H54 (cell line): ENCODE data around the gene S100A1.
"Not testable (repeated sequence)": the region's sequence is repeated elsewhere in the genome, so short reads cannot be mapped to it uniquely, and the experiment has no call there.

Source experiments
- DNase-seq: peaks from one replicate; pipeline ENCODE4 v3.0.0; 2011; ENCODE audit warnings: low spot score, mixed read lengths; ENCODE audit not compliant: insufficient read length
- FAIRE-seq: peaks from 3 replicates; lab custom pipeline; 2011; peaks lifted over from hg19 to GRCh38; lab: Jason Lieb, UNC
- POLR2A ChIP-seq: IDR thresholded peaks from 2 replicates; pipeline ENCODE4 v1.6.1; 2011; ENCODE audit warnings: low read depth, mild to moderate bottlenecking, low read length

Gene S100A1

GRCh38 chr1:153627715-153628626 lies at the start of gene S100A1:
Gene S100A1, plus strand, starts transcription at chr1:153628434. Its CDS starts 2,088 bp downstream, at chr1:153630522.
- FAIRE-seq (no peak), DNase-seq (no peak)
- TF ChIP-seq POLR2A: no peak

- no peak for TF ChIP-seq POLR2A
- no peak for FAIRE-seq
Observed at GRCh38 chr1:153578490-153578889, 49.7 kb upstream of the S100A1 start.

GRCh38 chr1:153578936-153579335 lies 49.3 kb upstream of the S100A1 start:
- no peak for DNase-seq
- no peak for TF ChIP-seq POLR2A
- no peak for FAIRE-seq

More at GRCh38 chr1:153578490-153578889, 49.7 kb upstream of the S100A1 start:
- no peak for DNase-seq

GRCh38 chr1:153582836-153583235 lies 45.4 kb upstream of the S100A1 start:
- not testable (repeated sequence) for DNase-seq, FAIRE-seq

GRCh38 chr1:153583514-153583913 lies 44.7 kb upstream of the S100A1 start:
- DNase-seq, FAIRE-seq: not testable (repeated sequence)

- DNase-seq (no peak), FAIRE-seq (no peak)
- TF ChIP-seq POLR2A: no peak
Observed at GRCh38 chr1:153583976-153584375, 44.3 kb upstream of the S100A1 start.

GRCh38 chr1:153585006-153585405 lies 43.2 kb upstream of the S100A1 start:
- FAIRE-seq (no peak), DNase-seq (no peak)
- TF ChIP-seq POLR2A: no peak

GRCh38 chr1:153586347-153586746 lies 41.9 kb upstream of the S100A1 start:
- no peak for TF ChIP-seq POLR2A
- FAIRE-seq (no peak), DNase-seq (no peak)

GRCh38 chr1:153587314-153587713 lies 40.9 kb upstream of the S100A1 start:
- DNase-seq: no peak
- no peak for TF ChIP-seq POLR2A
- no peak for FAIRE-seq

GRCh38 chr1:153588033-153588432 lies 40.2 kb upstream of the S100A1 start:
- not testable (repeated sequence) for DNase-seq, FAIRE-seq

- TF ChIP-seq POLR2A: no peak
- FAIRE-seq (no peak), DNase-seq (no peak)
Observed at GRCh38 chr1:153588482-153588881, 39.8 kb upstream of the S100A1 start.

GRCh38 chr1:153592748-153593147 lies 35.5 kb upstream of the S100A1 start:
- DNase-seq (no peak), FAIRE-seq (no peak)
- no peak for TF ChIP-seq POLR2A

- TF ChIP-seq POLR2A: no peak
- DNase-seq: peak; percentile 63
- FAIRE-seq: peak; percentile 58
Observed at GRCh38 chr1:153597206-153597605, 31.0 kb upstream of the S100A1 start.

GRCh38 chr1:153598309-153599172 lies 29.7 kb upstream of the S100A1 start:
- FAIRE-seq (no peak), DNase-seq (no peak)
- TF ChIP-seq POLR2A: no peak
